Caco-2 (cell line): Measurements from ENCODE around the gene PRSS21. TPM values are rescaled to one million over a fixed set of nuclear protein-coding genes. Genes with fewer than 3 reads are reported as not detected.

Source experiments
- BruUV-seq: library from RNA; stranded (reverse); fragments of 400-500 nt; replicated peaks from 2 replicates; lab custom pipeline; 2021; lab: Mats Ljungman, UMichigan
- CTCF ChIA-PET: fragments of 300-600 bp; sonication (Branson Sonifier 250); formaldehyde crosslinking; loops from one replicate; lab custom pipeline; 2022; ENCODE audit warnings: antibody characterized with exemption; lab: Charles Lee
- POLR2A ChIA-PET: fragments of 300-600 bp; sonication (Branson Sonifier 250); formaldehyde crosslinking; loops from one replicate; lab custom pipeline; 2022; ENCODE audit warnings: antibody characterized with exemption; lab: Charles Lee
- DNase-seq, 2 experiments: peaks; one replicate each; pipeline versions ENCODE4 v3.0.0 to v3.0.0-alpha.2; 2020 to 2022
- H3K27me3 ChIP-seq: replicated peaks from 2 replicates; pipeline ENCODE4 v1.6.0; 2011; ENCODE audit warnings: low read length; ENCODE audit not compliant: control insufficient read depth, insufficient read depth
- H3K36me3 ChIP-seq: 2 replicates; pipeline ENCODE4 v1.5.1; 2011; ENCODE audit warnings: low read length; ENCODE audit not compliant: control insufficient read depth, insufficient read depth
- H3K4me1 ChIP-seq: fragments of 250-450 bp; sonication (Bioruptor Pico); 2 replicates; pipeline ENCODE4 v1.5.1; 2020; ENCODE audit warnings: mild to moderate bottlenecking
- H3K4me3 ChIP-seq: 2 replicates; pipeline ENCODE4 v1.5.1; 2011; ENCODE audit warnings: low read depth, mild to moderate bottlenecking, control low read depth, low read length
- H3K9me3 ChIP-seq: fragments of 250-450 bp; sonication (Bioruptor Pico); 2 replicates; pipeline ENCODE4 v1.5.1; 2020; ENCODE audit warnings: mild to moderate bottlenecking, moderate library complexity
- H3K27ac Mint-ChIP-seq: one replicate; pipeline ENCODE4 v1.8.0; 2022; ENCODE audit warnings: mixed read lengths; ENCODE audit not compliant: unreplicated experiment
- H3K27me3 Mint-ChIP-seq: one replicate; pipeline ENCODE4 v1.8.0; 2022; ENCODE audit warnings: mixed read lengths; ENCODE audit not compliant: insufficient read depth, unreplicated experiment
- H3K36me3 Mint-ChIP-seq: one replicate; pipeline ENCODE4 v1.8.0; 2022; ENCODE audit warnings: mild to moderate bottlenecking, mixed read lengths; ENCODE audit not compliant: insufficient read depth, unreplicated experiment
- H3K4me1 Mint-ChIP-seq: one replicate; pipeline ENCODE4 v1.8.0; 2022; ENCODE audit warnings: low read depth, mixed read lengths; ENCODE audit not compliant: unreplicated experiment
- H3K4me3 Mint-ChIP-seq: one replicate; pipeline ENCODE4 v1.8.0; 2022; ENCODE audit warnings: mild to moderate bottlenecking, moderate library complexity, mixed read lengths; ENCODE audit not compliant: unreplicated experiment
- H3K9me3 Mint-ChIP-seq: one replicate; pipeline ENCODE4 v1.8.0; 2022; ENCODE audit warnings: mixed read lengths; ENCODE audit not compliant: unreplicated experiment
- intact Hi-C: fragments of 100-400 bp; cut with micrococcal nuclease; formaldehyde crosslinking; loops from one replicate; pipeline ENCODE4 v1.10.0; 2022; ENCODE audit not compliant: unreplicated experiment
- total RNA-seq: library from RNA; stranded (reverse); gene quantifications from 2 replicates; pipeline ENCODE4 v1.2.3, GENCODE V29; 2022
- TF ChIP-seq, protein P1 (sequence below), 2 experiments: fragments of 200-600 bp in 1 of 2; IDR thresholded peaks; 1 replicate in 1 of 2; 2 replicates in 1 of 2; pipeline versions ENCODE4 v1.5.1 to v1.8.0; 2011 to 2022; ENCODE audit warnings: antibody characterized with exemption in 1 of 2, control low read depth in 1 of 2, inconsistent platforms in 1 of 2, low read depth in 1 of 2, low read length in 1 of 2, mild to moderate bottlenecking in 1 of 2, moderate library complexity in 1 of 2; ENCODE audit not compliant: insufficient read depth in 1 of 2, severe bottlenecking in 1 of 2, unreplicated experiment in 1 of 2

PRSS21 gene
- total RNA-seq, 1 experiment from 2014 or later: not detected

DNA sequence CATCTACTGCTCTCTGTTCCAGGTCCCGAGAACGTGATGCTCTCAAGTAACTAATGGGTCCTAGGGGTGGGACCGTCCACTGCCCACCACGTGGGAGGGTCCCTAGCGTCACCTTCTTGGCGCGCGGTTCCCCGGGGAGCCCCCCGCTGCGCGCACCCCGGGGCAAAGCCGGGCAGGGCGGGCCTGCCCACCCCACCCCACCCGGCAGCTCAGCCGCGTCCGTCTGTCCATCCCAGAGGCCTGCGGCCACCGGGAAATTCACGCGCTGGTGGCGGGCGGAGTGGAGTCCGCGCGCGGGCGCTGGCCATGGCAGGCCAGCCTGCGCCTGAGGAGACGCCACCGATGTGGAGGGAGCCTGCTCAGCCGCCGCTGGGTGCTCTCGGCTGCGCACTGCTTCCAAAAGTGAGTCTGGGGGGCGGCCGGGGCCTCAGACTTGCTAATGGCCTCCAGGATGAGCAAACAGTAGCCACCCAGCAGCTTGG, 18.3 kb upstream of the PRSS21 start:
- no TSS peak for BruUV-seq
- Histone ChIP-seq H3K4me3 (no peak overlapping the region), H3K4me1 (peaks cover 44% of the 10 kb centered on the region), H3K27me3 (no peaks in the 10 kb centered on the region), H3K36me3 (no peaks in the 10 kb centered on the region), H3K9me3 (0 out of 2 replicates have a peak, but pooled peaks cover 7% of the 10 kb centered on the region)
- Mint-ChIP-seq H3K9me3 (peaks cover 10% of the 10 kb centered on the region), H3K4me1 (peaks cover 33% of the 10 kb centered on the region), H3K27ac (peak overlapping the region; percentile 71), H3K27me3 (no peaks in the 10 kb centered on the region), H3K4me3 (no peak overlapping the region), H3K36me3 (peaks cover 4% of the 10 kb centered on the region)
- intact Hi-C loops: loop anchor here (5.0 kb wide), 1 partner anchor 39 kb away; no protein-coding TSS in a partner anchor
- TF ChIP-seq, protein P1, sequence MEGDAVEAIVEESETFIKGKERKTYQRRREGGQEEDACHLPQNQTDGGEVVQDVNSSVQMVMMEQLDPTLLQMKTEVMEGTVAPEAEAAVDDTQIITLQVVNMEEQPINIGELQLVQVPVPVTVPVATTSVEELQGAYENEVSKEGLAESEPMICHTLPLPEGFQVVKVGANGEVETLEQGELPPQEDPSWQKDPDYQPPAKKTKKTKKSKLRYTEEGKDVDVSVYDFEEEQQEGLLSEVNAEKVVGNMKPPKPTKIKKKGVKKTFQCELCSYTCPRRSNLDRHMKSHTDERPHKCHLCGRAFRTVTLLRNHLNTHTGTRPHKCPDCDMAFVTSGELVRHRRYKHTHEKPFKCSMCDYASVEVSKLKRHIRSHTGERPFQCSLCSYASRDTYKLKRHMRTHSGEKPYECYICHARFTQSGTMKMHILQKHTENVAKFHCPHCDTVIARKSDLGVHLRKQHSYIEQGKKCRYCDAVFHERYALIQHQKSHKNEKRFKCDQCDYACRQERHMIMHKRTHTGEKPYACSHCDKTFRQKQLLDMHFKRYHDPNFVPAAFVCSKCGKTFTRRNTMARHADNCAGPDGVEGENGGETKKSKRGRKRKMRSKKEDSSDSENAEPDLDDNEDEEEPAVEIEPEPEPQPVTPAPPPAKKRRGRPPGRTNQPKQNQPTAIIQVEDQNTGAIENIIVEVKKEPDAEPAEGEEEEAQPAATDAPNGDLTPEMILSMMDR (IDR thresholded peaks at IDR 0.05; ENCODE audit: insufficient read depth in 1 of 2, low read depth in 1 of 2, low read length in 1 of 2, severe bottlenecking in 1 of 2, unreplicated experiment in 1 of 2): no peak
- DNase-seq: no peak
- CTCF ChIA-PET: interaction anchor here (1.5 kb wide), 1 partner anchor 13 kb away, joined by 3 read pairs; no protein-coding TSS in a partner anchor
- POLR2A ChIA-PET: no interaction called here

DNA sequence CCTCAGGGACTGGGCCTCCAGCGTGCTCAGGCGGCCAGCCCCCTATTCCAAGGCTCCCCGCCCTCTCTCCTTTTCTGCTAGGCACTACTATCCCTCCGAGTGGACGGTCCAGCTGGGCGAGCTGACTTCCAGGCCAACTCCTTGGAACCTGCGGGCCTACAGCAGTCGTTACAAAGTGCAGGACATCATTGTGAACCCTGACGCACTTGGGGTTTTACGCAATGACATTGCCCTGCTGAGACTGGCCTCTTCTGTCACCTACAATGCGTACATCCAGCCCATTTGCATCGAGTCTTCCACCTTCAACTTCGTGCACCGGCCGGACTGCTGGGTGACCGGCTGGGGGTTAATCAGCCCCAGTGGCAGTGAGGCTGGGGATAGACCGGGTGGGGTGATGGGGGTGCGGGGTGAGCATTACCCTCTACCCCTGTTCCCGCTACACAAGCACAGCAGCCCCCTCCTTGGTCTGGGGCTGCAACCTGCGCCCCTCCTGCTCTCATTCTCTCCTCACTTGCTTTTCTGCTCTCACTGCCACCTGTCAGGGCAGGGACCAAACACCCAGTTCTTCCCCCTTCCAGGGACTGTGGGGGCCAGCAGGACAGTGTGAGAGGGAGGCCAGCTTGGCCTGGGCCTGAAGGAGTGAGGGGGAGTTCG, 17.7 kb upstream of the PRSS21 start:
- POLR2A ChIA-PET: no interaction called here

DNA sequence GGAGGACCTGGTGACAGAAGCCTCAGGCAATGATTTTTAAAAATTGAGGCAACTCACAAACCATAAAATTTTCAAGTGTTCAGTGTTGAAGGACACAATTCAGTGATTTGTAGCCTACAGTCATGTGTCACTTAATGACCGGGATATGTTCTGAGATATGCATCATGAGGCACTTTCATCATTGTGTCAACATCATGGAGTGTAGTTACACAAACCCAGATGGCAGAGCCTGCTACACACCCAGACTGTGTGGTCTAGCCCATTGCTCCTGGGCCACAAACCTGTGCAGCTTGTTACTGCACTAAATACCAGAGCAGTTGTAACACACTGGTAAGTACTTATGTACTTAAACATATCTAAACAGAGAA, 17.2 kb upstream of the PRSS21 start:
- peak overlapping the region; percentile 71 for H3K27ac Mint-ChIP-seq
- Histone ChIP-seq H3K36me3 (no peaks in the 10 kb centered on the region), H3K9me3 (0 out of 2 replicates have a peak, but pooled peaks cover 7% of the 10 kb centered on the region), H3K4me3 (no peak overlapping the region), H3K4me1 (peaks cover 35% of the 10 kb centered on the region), H3K27me3 (no peaks in the 10 kb centered on the region)
- H3K4me3 Mint-ChIP-seq: no peak overlapping the region
- peak; percentile 78 to 91 for DNase-seq
- H3K9me3 Mint-ChIP-seq: peaks cover 15% of the 10 kb centered on the region
- H3K36me3 Mint-ChIP-seq: no peaks in the 10 kb centered on the region
- TF ChIP-seq, protein P1 (IDR thresholded peaks at IDR 0.05; ENCODE audit: insufficient read depth in 1 of 2, low read depth in 1 of 2, low read length in 1 of 2, severe bottlenecking in 1 of 2, unreplicated experiment in 1 of 2): no peak
- peaks cover 24% of the 10 kb centered on the region for H3K4me1 Mint-ChIP-seq
- no TSS peak for BruUV-seq
- CTCF ChIA-PET: no interaction called here
- intact Hi-C loops: loop anchor here (1.0 to 5.0 kb wide), 2 partner anchors 37 to 46 kb away; no protein-coding TSS in a partner anchor
- POLR2A ChIA-PET: no interaction called here
- H3K27me3 Mint-ChIP-seq: no peaks in the 10 kb centered on the region

More for the DNA sequence above, 17.7 kb upstream of the PRSS21 start:
- TF ChIP-seq, protein P1 (IDR thresholded peaks at IDR 0.05; ENCODE audit: insufficient read depth in 1 of 2, low read depth in 1 of 2, low read length in 1 of 2, severe bottlenecking in 1 of 2, unreplicated experiment in 1 of 2): no peak
- peak overlapping the region; percentile 71 for H3K27ac Mint-ChIP-seq
- BruUV-seq: no TSS peak
- H3K36me3 Mint-ChIP-seq: peaks cover under 1% of the 10 kb centered on the region
- no peaks in the 10 kb centered on the region for H3K36me3 ChIP-seq
- H3K9me3 Mint-ChIP-seq: peaks cover 15% of the 10 kb centered on the region
- peak; percentile 32 to 60 for DNase-seq
- H3K9me3 ChIP-seq: 0 out of 2 replicates have a peak, but pooled peaks cover 7% of the 10 kb centered on the region
- peaks cover 29% of the 10 kb centered on the region for H3K4me1 Mint-ChIP-seq
- no peaks in the 10 kb centered on the region for H3K27me3 Mint-ChIP-seq
- intact Hi-C loops: loop anchor here (5.0 kb wide), 1 partner anchor 38 kb away; no protein-coding TSS in a partner anchor
- H3K4me1 ChIP-seq: peaks cover 38% of the 10 kb centered on the region
- no peak overlapping the region for H3K4me3 ChIP-seq
- no peaks in the 10 kb centered on the region for H3K27me3 ChIP-seq
- CTCF ChIA-PET: no interaction called here
- no peak overlapping the region for H3K4me3 Mint-ChIP-seq
